Measurements from ENCODE around the gene PPIL3. TPM values are rescaled to one million over a fixed set of nuclear protein-coding genes. Genes with fewer than 3 reads are reported as not detected.

Gene PPIL3
- total and polyA plus RNA-seq, 2 donors (not counting 3 experiments of a cell fraction or from before 2014, with no cell fraction given) = 25.0 to 27.1 TPM

GRCh38 chr2:200909958-200910357 is 21.1 kb upstream of the PPIL3 start:
- FAIRE-seq = no peak
- POLR2A ChIA-PET = no interaction called here

More at GRCh38 chr2:200909958-200910357, 21.1 kb upstream of the PPIL3 start:
- no peak for DNase-seq (ENCODE audit: low read depth, low spot score)
- Histone ChIP-seq H3K4me3 (replicated peaks in 1 of 3; ENCODE audit: insufficient read depth in 1 of 3, low read depth in 1 of 3, low read length in 3 of 3) (no peak overlapping the region), H2AFZ (ENCODE audit: low read depth, low read length) (no peak overlapping the region), H3K9ac (replicated peaks; ENCODE audit: extremely low read depth, insufficient read depth, low read length) (no peak overlapping the region), H3K4me1 (ENCODE audit: control insufficient read depth, extremely low read depth, insufficient read depth, low read length) (no peaks in the 10 kb centered on the region), H3K27me3 (ENCODE audit: control insufficient read depth in 2 of 2, insufficient read depth in 2 of 2, low read length in 2 of 2) (no peaks in the 10 kb centered on the region), H3K9me1 (replicated peaks; ENCODE audit: control insufficient read depth, extremely low read depth, insufficient read depth, low read length) (no peaks in the 10 kb centered on the region), H3K27ac (ENCODE audit: insufficient read depth, low read depth, low read length) (no peak overlapping the region), H3K79me2 (ENCODE audit: control insufficient read depth, insufficient read depth, low read length) (no peaks in the 10 kb centered on the region), H4K20me1 (replicated peaks; ENCODE audit: control insufficient read depth, extremely low read depth, insufficient read depth, low read length) (no peaks in the 10 kb centered on the region), H3K9me3 (replicated peaks; ENCODE audit: control insufficient read depth, insufficient read depth, low read length) (no peaks in the 10 kb centered on the region), H3K4me2 (ENCODE audit: insufficient read depth, low read length) (no peak overlapping the region), H3K36me3 (ENCODE audit: control insufficient read depth in 2 of 2, extremely low read depth in 1 of 2, insufficient read depth in 2 of 2, low read length in 2 of 2) (peaks cover 3 to 14% of the 10 kb centered on the region in 2 experiments)
- CTCF ChIA-PET = interaction anchor here (1.0 kb wide), 1 partner anchor 8 kb away, joined by 3 read pairs; no protein-coding TSS in a partner anchor
- intact Hi-C loops (cut with micrococcal nuclease) = loop anchor here (10.0 kb wide), 1 partner anchor 455 kb away; no protein-coding TSS in a partner anchor
- TF ChIP-seq MYC (IDR thresholded peaks at IDR 0.05; ENCODE audit: low read depth, low read length) = no peak
- TF ChIP-seq FOS (IDR thresholded peaks at IDR 0.05; ENCODE audit: borderline replicate concordance, insufficient read depth, low read length) = no peak
- TF ChIP-seq POLR2AphosphoS5 (IDR thresholded peaks at IDR 0.05; ENCODE audit: insufficient read depth, low read depth, low read length) = no peak
- TF ChIP-seq GATA2 (IDR thresholded peaks at IDR 0.05; ENCODE audit: insufficient read depth, insufficient read length, low read depth, low read length) = no peak
- TF ChIP-seq JUN (IDR thresholded peaks at IDR 0.05; ENCODE audit: borderline replicate concordance, insufficient read depth, insufficient read length, low read depth) = no peak
- no peak for TF ChIP-seq CTCF (IDR thresholded peaks at IDR 0.05; ENCODE audit: extremely low read depth in 1 of 2, insufficient read depth in 1 of 2, low read depth in 1 of 2, low read length in 2 of 2)
- dilution Hi-C loops (cut with MboI; ENCODE audit: extremely low pct_ligation_motif_present, low sequenced_read_pairs) = loop anchor here (25.0 kb wide), 1 partner anchor 277 kb away; the partner anchor contains the start of gene CASP10
- no TSS peak for BruUV-seq (replicated peaks)
